K562 (cell line): Measurements from ENCODE around the gene EDEM1. TPM values are rescaled to one million over a fixed set of nuclear protein-coding genes. Genes with fewer than 3 reads are reported as not detected.

Experiments used
- GABPB1 ChIP-seq: sonication (generic); formaldehyde crosslinking; IDR thresholded peaks from 2 replicates; pipeline ENCODE4 v1.8.0; 2022; ENCODE audit warnings: mild to moderate bottlenecking, missing genetic modification reagents
- KLF1 ChIP-seq: fragments of 450-650 bp; IDR thresholded peaks from 2 replicates; pipeline ENCODE4 v1.6.1; 2016; ENCODE audit warnings: missing genetic modification characterization, missing compliant biosample characterization
- NR4A1 ChIP-seq, 2 experiments: fragments of 250-450 bp in 1 of 2; fragments of 450-650 bp in 1 of 2; sonication (Bioruptor Pico) in 1 of 2; IDR thresholded peaks; 2 replicates each; pipeline versions ENCODE4 v1.4.0 to v1.6.1; 2016 to 2020; ENCODE audit warnings: mild to moderate bottlenecking in 2 of 2, missing compliant biosample characterization in 1 of 2, missing genetic modification characterization in 1 of 2, moderate library complexity in 1 of 2
- PHB2 ChIP-seq: fragments of 450-650 bp; IDR thresholded peaks from 2 replicates; pipeline ENCODE4 v1.6.1; 2017; ENCODE audit warnings: low read depth
- PTRF ChIP-seq: fragments of 450-650 bp; IDR thresholded peaks from 2 replicates; pipeline ENCODE4 v1.6.1; 2016; ENCODE audit warnings: mild to moderate bottlenecking, missing genetic modification characterization, missing compliant biosample characterization
- ZBTB8A ChIP-seq: fragments of 450-650 bp; IDR thresholded peaks from 2 replicates; pipeline ENCODE4 v1.6.1; 2018; ENCODE audit warnings: mild to moderate bottlenecking, moderate library complexity; ENCODE audit not compliant: partially characterized antibody
- ZNF785 ChIP-seq: fragments of 250-450 bp; sonication (Bioruptor Pico); IDR thresholded peaks from 2 replicates; pipeline ENCODE4 v1.4.0; 2020; ENCODE audit warnings: mild to moderate bottlenecking
- ZNF830 ChIP-seq: fragments of 250-450 bp; sonication (Bioruptor Pico); IDR thresholded peaks from 2 replicates; pipeline ENCODE4 v1.5.0; 2021; ENCODE audit warnings: mild to moderate bottlenecking
- polyA plus RNA-seq, 8 experiments: library from polyadenylated mRNA; depleted of rRNA in 4 of 8; stranded (reverse) in 5 of 8; unstranded in 3 of 8; fragments of >200 nt; fragmentation: Nextera tagmentation in 2 of 8; fragmentation: Illumina TruSeq in 1 of 8; extraction: Ambion mirVana in 2 of 8; extraction: Trizol in 1 of 8; gene quantifications; 2 replicates each; pipeline versions ENCODE4 v1.2.1 to v1.2.3, GENCODE V29; 2011 to 2014; ENCODE audit warnings: inconsistent platforms in 1 of 8, missing spikeins in 1 of 8
- total RNA-seq, 7 experiments: library from RNA; depleted of rRNA in 6 of 7; stranded (reverse); fragments of >200 nt in 6 of 7; fragmentation: Illumina TruSeq in 2 of 7; extraction: Trizol in 2 of 7; gene quantifications; 2 replicates each; pipeline versions ENCODE4 v1.2.1 to v1.2.3, GENCODE V29; 2011 to 2021; ENCODE audit warnings: low replicate concordance in 1 of 7
- TF ChIP-seq, protein P1 (sequence below), 2 experiments: fragments of 450-650 bp; formaldehyde crosslinking in 1 of 2; IDR thresholded peaks; 2 replicates each; pipeline versions ENCODE4 v1.4.0 to v1.6.1; 2014 to 2020; ENCODE audit warnings: mild to moderate bottlenecking in 2 of 2, borderline replicate concordance in 1 of 2, low read depth in 1 of 2
- TF ChIP-seq, protein P2 (sequence below): fragments of 450-650 bp; IDR thresholded peaks from 2 replicates; pipeline ENCODE4 v1.7.1; 2018; ENCODE audit warnings: mild to moderate bottlenecking, low read depth; ENCODE audit not compliant: partially characterized antibody
- TF ChIP-seq, protein P3 (sequence below): fragments of 250-450 bp; sonication (Bioruptor Pico); IDR thresholded peaks from 2 replicates; pipeline ENCODE4 v1.8.0; 2021; ENCODE audit warnings: moderate library complexity, mild to moderate bottlenecking, inconsistent platforms
- TF ChIP-seq, protein P4 (sequence below): fragments of 250-450 bp; sonication (Bioruptor Pico); IDR thresholded peaks from 2 replicates; pipeline ENCODE4 v1.8.0; 2021; ENCODE audit warnings: moderate library complexity, mild to moderate bottlenecking, inconsistent platforms

The EDEM1 gene
- total and polyA plus RNA-seq, 9 of the 15 experiments (the other 6 are each of a cell fraction or from before 2014, with no cell fraction given) = 6.2 to 36.7 (median 14.3) TPM

DNA sequence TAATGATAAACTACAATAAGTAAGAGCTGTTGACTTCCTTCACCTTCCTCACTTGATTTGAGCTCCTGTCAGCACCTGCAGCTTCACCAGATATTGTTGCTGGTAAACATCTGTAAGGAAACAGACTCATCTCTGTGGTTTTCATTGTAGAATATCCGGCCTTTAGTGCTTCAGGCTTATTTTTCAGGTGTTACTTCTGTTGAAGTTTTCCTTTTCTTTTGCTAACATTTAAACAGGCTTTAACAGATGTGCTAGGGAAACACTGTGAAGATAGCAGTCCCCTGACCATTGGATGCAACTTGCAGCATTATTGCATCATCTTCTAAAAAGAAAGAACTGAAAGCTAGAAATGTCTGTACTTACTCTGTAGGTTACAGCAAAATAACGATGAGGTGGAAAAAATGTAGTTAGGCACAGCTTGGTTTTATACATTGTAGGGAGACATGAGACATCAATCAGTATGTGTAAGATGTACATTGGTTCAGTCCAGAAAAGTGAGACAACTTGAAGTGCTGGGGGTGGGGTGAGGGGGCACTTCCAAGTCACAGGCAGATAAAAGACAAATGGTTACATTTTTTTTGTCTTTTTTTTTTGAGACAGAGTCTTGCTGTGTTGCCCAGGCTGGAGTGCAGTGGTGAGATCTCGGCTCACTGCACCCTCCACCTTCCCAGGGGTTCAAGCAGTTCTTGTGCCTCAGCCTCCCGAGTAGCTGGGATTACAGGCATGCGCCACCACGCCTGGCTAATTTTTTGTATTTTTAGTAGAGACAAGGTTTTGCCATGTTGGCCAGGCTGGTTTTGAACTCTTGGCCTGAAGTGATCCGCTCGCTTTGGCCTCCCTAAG is 10.2 kb downstream of the EDEM1 start (continued):
- TF ChIP-seq, protein P1, sequence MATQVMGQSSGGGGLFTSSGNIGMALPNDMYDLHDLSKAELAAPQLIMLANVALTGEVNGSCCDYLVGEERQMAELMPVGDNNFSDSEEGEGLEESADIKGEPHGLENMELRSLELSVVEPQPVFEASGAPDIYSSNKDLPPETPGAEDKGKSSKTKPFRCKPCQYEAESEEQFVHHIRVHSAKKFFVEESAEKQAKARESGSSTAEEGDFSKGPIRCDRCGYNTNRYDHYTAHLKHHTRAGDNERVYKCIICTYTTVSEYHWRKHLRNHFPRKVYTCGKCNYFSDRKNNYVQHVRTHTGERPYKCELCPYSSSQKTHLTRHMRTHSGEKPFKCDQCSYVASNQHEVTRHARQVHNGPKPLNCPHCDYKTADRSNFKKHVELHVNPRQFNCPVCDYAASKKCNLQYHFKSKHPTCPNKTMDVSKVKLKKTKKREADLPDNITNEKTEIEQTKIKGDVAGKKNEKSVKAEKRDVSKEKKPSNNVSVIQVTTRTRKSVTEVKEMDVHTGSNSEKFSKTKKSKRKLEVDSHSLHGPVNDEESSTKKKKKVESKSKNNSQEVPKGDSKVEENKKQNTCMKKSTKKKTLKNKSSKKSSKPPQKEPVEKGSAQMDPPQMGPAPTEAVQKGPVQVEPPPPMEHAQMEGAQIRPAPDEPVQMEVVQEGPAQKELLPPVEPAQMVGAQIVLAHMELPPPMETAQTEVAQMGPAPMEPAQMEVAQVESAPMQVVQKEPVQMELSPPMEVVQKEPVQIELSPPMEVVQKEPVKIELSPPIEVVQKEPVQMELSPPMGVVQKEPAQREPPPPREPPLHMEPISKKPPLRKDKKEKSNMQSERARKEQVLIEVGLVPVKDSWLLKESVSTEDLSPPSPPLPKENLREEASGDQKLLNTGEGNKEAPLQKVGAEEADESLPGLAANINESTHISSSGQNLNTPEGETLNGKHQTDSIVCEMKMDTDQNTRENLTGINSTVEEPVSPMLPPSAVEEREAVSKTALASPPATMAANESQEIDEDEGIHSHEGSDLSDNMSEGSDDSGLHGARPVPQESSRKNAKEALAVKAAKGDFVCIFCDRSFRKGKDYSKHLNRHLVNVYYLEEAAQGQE (IDR thresholded peaks at IDR 0.05; ENCODE audit: borderline replicate concordance) = peak; percentile 16; the same call in 1 of the 2 replicates
- TF ChIP-seq, protein P1 (CRISPR knock-in tag; IDR thresholded peaks at IDR 0.05; ENCODE audit: low read depth) = no peak
- TF ChIP-seq KLF1 (tag) (no peak; the same call in 1 of the 2 replicates), NR4A1 (CRISPR knock-in tag; IDR thresholded peaks at IDR 0.05) (no peak), NR4A1 (tag; IDR thresholded peaks at IDR 0.05) (peak; percentile 96), ZNF830 (CRISPR knock-in tag) (no peak), PTRF (tag) (peak; percentile 42; the same call in 1 of the 2 replicates), PHB2 (no peak), ZBTB8A (no peak), GABPB1 (CRISPR knock-in tag) (peak; percentile 55), ZNF785 (no peak)
- TF ChIP-seq, protein P2, sequence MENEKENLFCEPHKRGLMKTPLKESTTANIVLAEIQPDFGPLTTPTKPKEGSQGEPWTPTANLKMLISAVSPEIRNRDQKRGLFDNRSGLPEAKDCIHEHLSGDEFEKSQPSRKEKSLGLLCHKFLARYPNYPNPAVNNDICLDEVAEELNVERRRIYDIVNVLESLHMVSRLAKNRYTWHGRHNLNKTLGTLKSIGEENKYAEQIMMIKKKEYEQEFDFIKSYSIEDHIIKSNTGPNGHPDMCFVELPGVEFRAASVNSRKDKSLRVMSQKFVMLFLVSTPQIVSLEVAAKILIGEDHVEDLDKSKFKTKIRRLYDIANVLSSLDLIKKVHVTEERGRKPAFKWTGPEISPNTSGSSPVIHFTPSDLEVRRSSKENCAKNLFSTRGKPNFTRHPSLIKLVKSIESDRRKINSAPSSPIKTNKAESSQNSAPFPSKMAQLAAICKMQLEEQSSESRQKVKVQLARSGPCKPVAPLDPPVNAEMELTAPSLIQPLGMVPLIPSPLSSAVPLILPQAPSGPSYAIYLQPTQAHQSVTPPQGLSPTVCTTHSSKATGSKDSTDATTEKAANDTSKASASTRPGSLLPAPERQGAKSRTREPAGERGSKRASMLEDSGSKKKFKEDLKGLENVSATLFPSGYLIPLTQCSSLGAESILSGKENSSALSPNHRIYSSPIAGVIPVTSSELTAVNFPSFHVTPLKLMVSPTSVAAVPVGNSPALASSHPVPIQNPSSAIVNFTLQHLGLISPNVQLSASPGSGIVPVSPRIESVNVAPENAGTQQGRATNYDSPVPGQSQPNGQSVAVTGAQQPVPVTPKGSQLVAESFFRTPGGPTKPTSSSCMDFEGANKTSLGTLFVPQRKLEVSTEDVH = peak; percentile 22
- TF ChIP-seq, protein P3, sequence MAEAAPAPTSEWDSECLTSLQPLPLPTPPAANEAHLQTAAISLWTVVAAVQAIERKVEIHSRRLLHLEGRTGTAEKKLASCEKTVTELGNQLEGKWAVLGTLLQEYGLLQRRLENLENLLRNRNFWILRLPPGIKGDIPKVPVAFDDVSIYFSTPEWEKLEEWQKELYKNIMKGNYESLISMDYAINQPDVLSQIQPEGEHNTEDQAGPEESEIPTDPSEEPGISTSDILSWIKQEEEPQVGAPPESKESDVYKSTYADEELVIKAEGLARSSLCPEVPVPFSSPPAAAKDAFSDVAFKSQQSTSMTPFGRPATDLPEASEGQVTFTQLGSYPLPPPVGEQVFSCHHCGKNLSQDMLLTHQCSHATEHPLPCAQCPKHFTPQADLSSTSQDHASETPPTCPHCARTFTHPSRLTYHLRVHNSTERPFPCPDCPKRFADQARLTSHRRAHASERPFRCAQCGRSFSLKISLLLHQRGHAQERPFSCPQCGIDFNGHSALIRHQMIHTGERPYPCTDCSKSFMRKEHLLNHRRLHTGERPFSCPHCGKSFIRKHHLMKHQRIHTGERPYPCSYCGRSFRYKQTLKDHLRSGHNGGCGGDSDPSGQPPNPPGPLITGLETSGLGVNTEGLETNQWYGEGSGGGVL = peak; percentile 60; the same call in 1 of the 2 replicates
- TF ChIP-seq, protein P4, sequence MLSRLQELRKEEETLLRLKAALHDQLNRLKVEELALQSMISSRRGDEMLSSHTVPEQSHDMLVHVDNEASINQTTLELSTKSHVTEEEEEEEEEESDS (CRISPR knock-in tag) = no peak
